Measurements from ENCODE around the gene NELFE.
A peak's percentile ranks its signal among the peaks of the same experiment; 100 is the strongest.
"Not testable (repeated sequence)": the region's sequence is repeated elsewhere in the genome, so short reads cannot be mapped to it uniquely, and the experiment has no call there.

NELFE gene

GRCh38 chr6:31958741-31959739 lies at the start of gene NELFE, which contains the start of gene SKIC2:
NELFE (minus strand) TSS chr6:31958971; CDS start chr6:31958446, 525 bp downstream.
SKIC2 (plus strand) TSS chr6:31959175; CDS start chr6:31959193, 18 bp downstream.
- peak; percentile 100 for DNase-seq (ENCODE audit: low spot score)
- TF ChIP-seq, protein P1, sequence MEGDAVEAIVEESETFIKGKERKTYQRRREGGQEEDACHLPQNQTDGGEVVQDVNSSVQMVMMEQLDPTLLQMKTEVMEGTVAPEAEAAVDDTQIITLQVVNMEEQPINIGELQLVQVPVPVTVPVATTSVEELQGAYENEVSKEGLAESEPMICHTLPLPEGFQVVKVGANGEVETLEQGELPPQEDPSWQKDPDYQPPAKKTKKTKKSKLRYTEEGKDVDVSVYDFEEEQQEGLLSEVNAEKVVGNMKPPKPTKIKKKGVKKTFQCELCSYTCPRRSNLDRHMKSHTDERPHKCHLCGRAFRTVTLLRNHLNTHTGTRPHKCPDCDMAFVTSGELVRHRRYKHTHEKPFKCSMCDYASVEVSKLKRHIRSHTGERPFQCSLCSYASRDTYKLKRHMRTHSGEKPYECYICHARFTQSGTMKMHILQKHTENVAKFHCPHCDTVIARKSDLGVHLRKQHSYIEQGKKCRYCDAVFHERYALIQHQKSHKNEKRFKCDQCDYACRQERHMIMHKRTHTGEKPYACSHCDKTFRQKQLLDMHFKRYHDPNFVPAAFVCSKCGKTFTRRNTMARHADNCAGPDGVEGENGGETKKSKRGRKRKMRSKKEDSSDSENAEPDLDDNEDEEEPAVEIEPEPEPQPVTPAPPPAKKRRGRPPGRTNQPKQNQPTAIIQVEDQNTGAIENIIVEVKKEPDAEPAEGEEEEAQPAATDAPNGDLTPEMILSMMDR (IDR thresholded peaks at IDR 0.05; ENCODE audit: extremely low read depth, insufficient read depth, missing control alignments) = no peak
- in situ Hi-C loops (cut with MboI; ENCODE audit: low pct_unique_long_range_greater_than_20kb, low sequenced_read_pairs, unreplicated experiment) = no loop called here

GRCh38 chr6:32008037-32008436 lies 49.3 kb upstream of the NELFE start:
- DNase-seq (ENCODE audit: low spot score); in situ Hi-C loops (cut with MboI; ENCODE audit: low pct_unique_long_range_greater_than_20kb, low sequenced_read_pairs, unreplicated experiment): not testable (repeated sequence)

DNA sequence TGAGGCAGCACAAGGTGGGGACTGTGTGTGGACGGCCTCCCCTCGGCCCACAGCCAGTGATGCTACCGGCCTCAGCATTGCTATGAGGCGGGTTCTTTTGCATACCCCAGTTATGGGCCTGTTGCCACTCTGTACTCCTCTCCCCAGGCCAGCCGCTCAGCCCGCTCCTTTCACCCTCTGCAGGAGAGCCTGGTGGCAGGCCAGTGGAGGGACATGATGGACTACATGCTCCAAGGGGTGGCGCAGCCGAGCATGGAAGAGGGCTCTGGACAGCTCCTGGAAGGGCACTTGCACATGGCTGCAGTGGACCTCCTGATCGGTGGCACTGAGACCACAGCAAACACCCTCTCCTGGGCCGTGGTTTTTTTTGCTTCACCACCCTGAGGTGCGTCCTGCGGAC lies 48.3 kb upstream of the NELFE start:
- not testable (repeated sequence) for DNase-seq (ENCODE audit: low spot score)

GRCh38 chr6:32005991-32006529 lies 47.3 kb upstream of the NELFE start:
- in situ Hi-C loops (cut with MboI; ENCODE audit: low pct_unique_long_range_greater_than_20kb, low sequenced_read_pairs, unreplicated experiment) = not testable (repeated sequence)
- DNase-seq (ENCODE audit: low spot score) = peak; percentile 3

More for the DNA sequence above, 48.3 kb upstream of the NELFE start:
- in situ Hi-C loops (cut with MboI; ENCODE audit: low pct_unique_long_range_greater_than_20kb, low sequenced_read_pairs, unreplicated experiment) = not testable (repeated sequence)

DNA sequence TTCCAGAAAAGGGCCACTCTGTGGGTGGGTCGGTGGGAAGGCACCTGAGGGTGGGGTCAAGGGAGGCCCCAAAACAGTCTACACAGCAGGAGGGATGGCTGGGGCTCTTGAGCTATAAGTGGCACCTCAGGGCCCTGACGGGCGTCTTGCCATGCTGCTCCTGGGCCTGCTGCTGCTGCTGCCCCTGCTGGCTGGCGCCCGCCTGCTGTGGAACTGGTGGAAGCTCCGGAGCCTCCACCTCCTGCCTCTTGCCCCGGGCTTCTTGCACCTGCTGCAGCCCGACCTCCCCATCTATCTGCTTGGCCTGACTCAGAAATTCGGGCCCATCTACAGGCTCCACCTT lies 46.7 kb upstream of the NELFE start:
- DNase-seq (ENCODE audit: low spot score); in situ Hi-C loops (cut with MboI; ENCODE audit: low pct_unique_long_range_greater_than_20kb, low sequenced_read_pairs, unreplicated experiment): not testable (repeated sequence)

- DNase-seq (ENCODE audit: low spot score); in situ Hi-C loops (cut with MboI; ENCODE audit: low pct_unique_long_range_greater_than_20kb, low sequenced_read_pairs, unreplicated experiment): not testable (repeated sequence)
Observed at GRCh38 chr6:32004864-32005537, 46.2 kb upstream of the NELFE start.

GRCh38 chr6:32004393-32004792 lies 45.6 kb upstream of the NELFE start:
- in situ Hi-C loops (cut with MboI; ENCODE audit: low pct_unique_long_range_greater_than_20kb, low sequenced_read_pairs, unreplicated experiment); DNase-seq (ENCODE audit: low spot score): not testable (repeated sequence)

- in situ Hi-C loops (cut with MboI; ENCODE audit: low pct_unique_long_range_greater_than_20kb, low sequenced_read_pairs, unreplicated experiment) = not testable (repeated sequence)
Observed at GRCh38 chr6:32003301-32003700, 44.5 kb upstream of the NELFE start.

DNA sequence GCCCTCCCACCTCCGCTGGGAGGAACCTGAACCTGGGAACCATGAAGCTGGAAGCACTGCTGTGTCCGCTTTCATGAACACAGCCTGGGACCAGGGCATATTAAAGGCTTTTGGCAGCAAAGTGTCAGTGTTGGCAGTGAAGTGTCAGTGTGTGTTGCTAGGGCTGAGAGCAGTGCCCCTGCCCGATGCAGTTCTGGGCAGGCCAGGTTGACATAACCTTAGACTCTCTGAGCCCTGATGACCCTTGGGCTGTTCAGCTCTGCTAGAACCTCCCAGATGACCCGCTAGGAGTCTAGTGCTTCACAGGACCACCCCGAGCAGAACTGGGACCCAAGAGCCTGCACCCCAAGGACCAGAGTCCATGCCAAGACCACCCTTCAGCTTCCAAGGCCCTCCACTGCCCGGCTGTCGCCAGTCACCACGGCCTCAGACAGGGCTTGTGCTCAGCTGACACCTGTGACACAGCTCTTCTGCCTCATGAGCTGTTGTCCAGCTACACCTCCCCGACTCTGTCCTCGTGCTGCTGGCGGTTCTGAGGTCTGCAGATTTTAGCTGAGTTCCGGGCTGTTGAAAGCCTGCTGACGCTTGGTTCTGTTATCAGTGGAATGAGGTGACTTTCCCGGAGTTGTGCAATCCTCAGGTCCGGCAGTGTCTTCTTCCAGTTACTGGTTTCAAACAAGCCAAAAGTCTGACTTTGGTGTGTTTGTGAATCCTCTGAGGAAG lies 43.9 kb upstream of the NELFE start:
- in situ Hi-C loops (cut with MboI; ENCODE audit: low pct_unique_long_range_greater_than_20kb, low sequenced_read_pairs, unreplicated experiment); DNase-seq (ENCODE audit: low spot score): not testable (repeated sequence)

More at GRCh38 chr6:32003301-32003700, 44.5 kb upstream of the NELFE start:
- DNase-seq (ENCODE audit: low spot score) = not testable (repeated sequence)

- in situ Hi-C loops (cut with MboI; ENCODE audit: low pct_unique_long_range_greater_than_20kb, low sequenced_read_pairs, unreplicated experiment); DNase-seq (ENCODE audit: low spot score): not testable (repeated sequence)
Observed at GRCh38 chr6:31996385-31996784, 37.6 kb upstream of the NELFE start.

DNA sequence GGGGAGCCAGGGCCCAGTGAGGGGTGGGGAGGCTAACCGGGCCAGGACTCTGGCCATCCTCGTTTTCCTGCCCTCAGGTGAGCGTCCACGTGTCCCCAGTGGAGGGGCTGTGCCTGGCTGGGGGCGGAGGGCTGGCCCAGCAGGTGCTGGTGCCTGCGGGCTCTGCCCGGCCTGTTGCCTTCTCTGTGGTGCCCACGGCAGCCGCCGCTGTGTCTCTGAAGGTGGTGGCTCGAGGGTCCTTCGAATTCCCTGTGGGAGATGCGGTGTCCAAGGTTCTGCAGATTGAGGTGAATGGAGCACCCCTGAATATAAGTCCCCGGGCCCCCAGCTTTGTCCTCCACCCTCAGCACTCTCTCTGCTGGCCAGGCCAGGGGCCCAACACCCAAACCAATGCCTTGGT lies 35.6 kb upstream of the NELFE start:
- in situ Hi-C loops (cut with MboI; ENCODE audit: low pct_unique_long_range_greater_than_20kb, low sequenced_read_pairs, unreplicated experiment); DNase-seq (ENCODE audit: low spot score): not testable (repeated sequence)

- in situ Hi-C loops (cut with MboI; ENCODE audit: low pct_unique_long_range_greater_than_20kb, low sequenced_read_pairs, unreplicated experiment); DNase-seq (ENCODE audit: low spot score): not testable (repeated sequence)
Observed at GRCh38 chr6:31989363-31989762, 30.6 kb upstream of the NELFE start.

DNA sequence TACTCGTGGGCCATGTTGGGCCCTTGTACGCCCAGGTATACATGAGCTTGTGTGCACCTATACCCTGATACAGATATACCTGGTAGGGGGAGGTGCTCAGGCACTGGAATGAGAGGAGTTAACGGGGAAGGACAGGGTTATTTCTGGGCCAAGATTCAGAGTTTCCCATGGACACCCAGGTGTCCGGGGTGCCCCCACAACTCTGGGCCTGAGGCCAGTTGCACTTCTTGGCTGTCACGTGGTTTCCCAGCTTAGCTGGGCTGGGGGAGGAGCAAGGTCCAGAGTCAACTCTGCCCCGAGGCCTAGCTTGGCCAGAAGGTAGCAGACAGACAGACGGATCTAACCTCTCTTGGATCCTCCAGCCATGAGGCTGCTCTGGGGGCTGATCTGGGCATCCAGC lies 23.0 kb upstream of the NELFE start, which contains the start of gene C4A:
TSS of gene C4A (plus strand) at position 314 of the 400 bp plus-strand sequence. CDS start at position 365, 51 bp downstream.
- DNase-seq (ENCODE audit: low spot score); in situ Hi-C loops (cut with MboI; ENCODE audit: low pct_unique_long_range_greater_than_20kb, low sequenced_read_pairs, unreplicated experiment): not testable (repeated sequence)

DNA sequence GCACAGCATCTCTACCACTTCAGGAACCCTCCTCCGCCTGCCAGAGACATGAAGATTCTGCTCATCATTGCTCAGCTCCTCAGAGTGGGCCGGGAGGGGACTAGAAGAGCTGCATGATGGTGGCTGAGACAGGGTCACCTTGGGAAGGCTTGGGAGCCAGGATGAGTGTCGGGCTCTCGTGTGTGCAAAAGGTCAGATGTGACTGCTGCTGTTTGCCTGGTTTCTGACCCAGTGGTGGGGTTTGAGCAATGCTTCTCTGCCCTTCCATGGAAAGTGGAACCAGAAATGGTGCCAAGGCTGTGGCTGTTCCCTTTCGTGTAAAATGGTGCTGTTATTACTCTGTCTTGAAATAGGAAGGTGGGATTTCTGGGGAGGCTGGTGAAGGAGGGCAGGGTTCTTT lies 22.2 kb upstream of the NELFE start:
- in situ Hi-C loops (cut with MboI; ENCODE audit: low pct_unique_long_range_greater_than_20kb, low sequenced_read_pairs, unreplicated experiment); DNase-seq (ENCODE audit: low spot score): not testable (repeated sequence)

- in situ Hi-C loops (cut with MboI; ENCODE audit: low pct_unique_long_range_greater_than_20kb, low sequenced_read_pairs, unreplicated experiment); DNase-seq (ENCODE audit: low spot score): not testable (repeated sequence)
Observed at GRCh38 chr6:31980195-31980876, 21.6 kb upstream of the NELFE start.
